Left ventricle myocardium inferior (tissue), 1 donor: ENCODE data around the gene CECR2. TPM values are rescaled to one million over a fixed set of nuclear protein-coding genes. Genes with fewer than 3 reads are reported as not detected.

Source experiments
- DNase-seq: peaks from one replicate; pipeline ENCODE4 v3.0.0-alpha.2; 2020
- H3K27ac ChIP-seq: fragments of 200-600 bp; replicated peaks from 2 replicates; pipeline ENCODE4 v1.8.0; 2021
- H3K27me3 ChIP-seq: fragments of 200-600 bp; 2 replicates; pipeline ENCODE4 v1.8.0; 2021; ENCODE audit warnings: low read depth
- H3K36me3 ChIP-seq: fragments of 200-600 bp; 2 replicates; pipeline ENCODE4 v1.8.0; 2021
- H3K4me1 ChIP-seq: fragments of 200-600 bp; 2 replicates; pipeline ENCODE4 v1.8.0; 2021
- H3K4me3 ChIP-seq: fragments of 200-600 bp; 2 replicates; pipeline ENCODE4 v1.8.0; 2021; ENCODE audit warnings: mild to moderate bottlenecking, moderate library complexity
- H3K9me3 ChIP-seq: fragments of 200-600 bp; replicated peaks from 2 replicates; pipeline ENCODE4 v1.8.0; 2021
- CTCF ChIP-seq: fragments of 200-600 bp; IDR thresholded peaks from 2 replicates; pipeline ENCODE4 v1.8.0; 2021; ENCODE audit warnings: antibody characterized with exemption, mild to moderate bottlenecking, borderline replicate concordance
- intact Hi-C: fragments of 100-400 bp; cut with micrococcal nuclease; formaldehyde crosslinking; loops from one replicate; pipeline ENCODE4 v1.11.0; 2022
- total RNA-seq: library from RNA; stranded (reverse); fragmentation: NEBNext Ultra II Directional; extraction: Animal tissue kit (Norgen Biotek cat#: 25700); gene quantifications from one replicate; pipeline ENCODE4 v1.2.1, GENCODE V29; 2021
- donor health status: DM: no; HTN: yes; CAD: no; lungs with severe emphysema.

Gene CECR2
- total RNA-seq, 1 donor from 2014 or later = 3.1 TPM

DNA sequence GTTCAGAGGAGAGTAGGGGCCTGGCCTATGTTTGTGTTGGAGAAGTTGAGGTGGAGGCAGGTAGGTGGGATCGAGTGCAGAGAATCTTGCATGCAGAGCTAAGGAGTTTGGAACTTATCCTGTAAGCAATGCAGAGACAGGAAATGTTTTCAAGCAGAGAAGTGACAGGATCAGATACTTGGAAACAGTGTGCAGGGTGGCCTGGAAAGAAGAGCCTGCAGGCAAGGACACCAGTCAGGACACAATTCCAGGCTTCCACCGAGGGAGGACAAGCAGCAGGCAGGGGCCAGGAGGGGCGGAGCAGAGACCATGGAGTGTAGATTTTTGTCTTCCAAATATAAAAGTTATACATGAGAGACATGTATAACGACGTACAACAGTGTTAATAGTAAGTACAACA is 26.9 kb upstream of the CECR2 start:
- TF ChIP-seq CTCF = no peak
- H3K4me3 ChIP-seq = no peak overlapping the region
- H3K36me3 ChIP-seq = no peaks in the 10 kb centered on the region
- no peak for DNase-seq
- intact Hi-C loops = no loop called here
- peaks cover 5% of the 10 kb centered on the region for H3K27me3 ChIP-seq
- no peaks in the 10 kb centered on the region for H3K9me3 ChIP-seq
- H3K27ac ChIP-seq = no peak overlapping the region
- H3K4me1 ChIP-seq = peaks cover 13% of the 10 kb centered on the region

- H3K4me3 ChIP-seq = no peak overlapping the region
- no peaks in the 10 kb centered on the region for H3K9me3 ChIP-seq
- H3K36me3 ChIP-seq = no peaks in the 10 kb centered on the region
- H3K4me1 ChIP-seq = peaks cover 9% of the 10 kb centered on the region
- no peak overlapping the region for H3K27ac ChIP-seq
- no peak for DNase-seq
- intact Hi-C loops = no loop called here
- TF ChIP-seq CTCF = no peak
- peaks cover 13% of the 10 kb centered on the region for H3K27me3 ChIP-seq
These were observed 25.5 kb upstream of the CECR2 start for GRCh38 chr22:17343766-17344165.

DNA sequence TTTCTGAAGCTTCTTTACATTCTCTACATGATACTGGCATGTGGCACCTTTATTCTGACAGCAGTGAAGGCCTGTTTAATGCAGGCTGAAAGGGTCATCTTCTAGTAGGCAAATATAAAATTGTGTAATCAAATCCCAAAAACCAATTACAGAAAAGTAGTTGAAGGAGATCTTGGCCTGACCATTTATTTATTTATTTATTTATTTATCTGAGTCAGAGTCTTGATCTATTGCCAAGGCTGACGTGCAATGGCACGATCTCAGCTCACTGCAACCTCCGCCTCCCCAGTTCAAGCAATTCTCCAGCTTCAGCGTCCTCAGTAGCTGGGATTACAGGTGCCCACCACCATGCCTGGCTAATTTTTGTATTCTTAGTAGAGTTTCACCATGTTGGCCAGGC is 22.7 kb upstream of the CECR2 start:
- Histone ChIP-seq H3K36me3 (no peaks in the 10 kb centered on the region), H3K27me3 (peaks cover 13% of the 10 kb centered on the region), H3K4me3 (no peak overlapping the region), H3K27ac (no peak overlapping the region), H3K4me1 (no peaks in the 10 kb centered on the region), H3K9me3 (no peaks in the 10 kb centered on the region)
- no peak for TF ChIP-seq CTCF
- DNase-seq = no peak
- intact Hi-C loops = no loop called here

DNA sequence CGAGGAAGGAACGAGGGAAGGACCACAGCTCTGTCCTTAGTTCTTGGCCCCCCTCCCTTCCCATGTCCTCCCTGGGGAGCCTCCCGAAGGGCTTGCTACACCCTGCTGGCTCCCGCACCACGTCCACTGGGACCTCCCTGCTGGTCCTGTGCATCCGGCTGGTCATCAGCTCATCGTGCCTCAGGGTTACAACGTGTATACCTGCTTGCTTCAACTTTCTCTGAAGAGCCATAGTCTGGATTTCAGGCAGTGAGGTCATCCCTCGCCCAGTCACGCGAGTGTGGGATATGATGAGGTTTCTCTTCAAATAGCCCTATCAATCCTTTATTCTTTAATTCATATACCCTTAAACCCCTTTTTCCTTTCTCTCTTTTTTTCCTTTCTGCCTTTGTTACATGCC is 21.5 kb upstream of the CECR2 start:
- Histone ChIP-seq H3K36me3 (no peaks in the 10 kb centered on the region), H3K27ac (no peak overlapping the region), H3K9me3 (no peaks in the 10 kb centered on the region), H3K27me3 (peaks cover 13% of the 10 kb centered on the region), H3K4me3 (no peak overlapping the region), H3K4me1 (no peaks in the 10 kb centered on the region)
- no peak for DNase-seq
- TF ChIP-seq CTCF = no peak
- intact Hi-C loops = no loop called here

GRCh38 chr22:17348464-17349103 is 20.7 kb upstream of the CECR2 start:
- no peak for DNase-seq
- intact Hi-C loops = no loop called here
- no peaks in the 10 kb centered on the region for H3K4me1 ChIP-seq
- no peaks in the 10 kb centered on the region for H3K9me3 ChIP-seq
- no peaks in the 10 kb centered on the region for H3K36me3 ChIP-seq
- peaks cover 13% of the 10 kb centered on the region for H3K27me3 ChIP-seq
- TF ChIP-seq CTCF = no peak
- no peak overlapping the region for H3K4me3 ChIP-seq
- H3K27ac ChIP-seq = no peak overlapping the region
